ENCODE measurements around the gene JAKMIP3. TPM values are rescaled to one million over a fixed set of nuclear protein-coding genes. Genes with fewer than 3 reads are reported as not detected.

Gene JAKMIP3
- total and polyA plus RNA-seq, 9 of the 15 experiments (the other 6 are each of a cell fraction or from before 2014, with no cell fraction given) = 0.04 TPM; not detected in 8

GRCh38 chr10:132113206-132113605 is 47.5 kb downstream of the JAKMIP3 start (continued):
- TF ChIP-seq VEZF1 (CRISPR knock-in tag; IDR thresholded peaks at IDR 0.05) (no peak), ZNF134 (CRISPR knock-in tag; conservative IDR thresholded peaks at IDR 0.05) (no peak), TCF15 (CRISPR knock-in tag; IDR thresholded peaks at IDR 0.05) (no peak), ASH1L (IDR thresholded peaks at IDR 0.05; ENCODE audit: borderline replicate concordance, low read depth, partially characterized antibody) (no peak)

- Histone ChIP-seq H3K79me2 (ENCODE audit: control insufficient read depth, insufficient read depth, low read length) (no peaks in the 10 kb centered on the region), H3K9me1 (ENCODE audit: control insufficient read depth, insufficient read depth, low read length) (no peaks in the 10 kb centered on the region), H2AFZ (ENCODE audit: low read depth, low read length) (no peak overlapping the region), H4K20me1 (replicated peaks; ENCODE audit: control insufficient read depth, insufficient read depth, low read length) (no peaks in the 10 kb centered on the region), H3K4me3 (no peak overlapping the region), H3K27ac (ENCODE audit: extremely low read depth, low read depth, low read length) (no peak overlapping the region), H3K9ac (ENCODE audit: insufficient read depth in 1 of 2, low read depth in 2 of 2, low read length in 2 of 2) (no peak overlapping the region), H3K4me2 (ENCODE audit: insufficient read depth, low read length) (no peak overlapping the region), H3K4me1 (replicated peaks in 1 of 2; ENCODE audit: control insufficient read depth in 2 of 2, insufficient read depth in 2 of 2, low read length in 2 of 2) (peaks cover 0 to 4% of the 10 kb centered on the region in 2 experiments; a peak in 2 of 5 replicates), H3K9me3 (replicated peaks; ENCODE audit: control insufficient read depth, insufficient read depth, low read depth, low read length) (no peaks in the 10 kb centered on the region), H3K27me3 (ENCODE audit: control insufficient read depth in 2 of 2, insufficient read depth in 2 of 2, low read length in 2 of 2) (peaks cover 18 to 75% of the 10 kb centered on the region in 2 experiments; a peak in 3 of 5 replicates), H3K36me3 (ENCODE audit: control insufficient read depth, insufficient read depth, low read length) (no peaks in the 10 kb centered on the region)
- POLR2A ChIA-PET = no interaction called here
- BruUV-seq (replicated peaks) = no TSS peak
- WGBS (ENCODE audit: insufficient coverage, low coverage, missing lambda C conversion rate) = 0% methylated on average over 14 of the region's 14 CpGs
- no peak for ATAC-seq
- DNase-seq (ENCODE audit: extremely low read depth in 1 of 4, low spot score in 3 of 4) = no peak
- in situ Hi-C loops (cut with MboI) (no loop called here), intact Hi-C loops (cut with micrococcal nuclease) (no loop called here)
- CTCF ChIA-PET (ENCODE audit: low intra/inter-chr PET ratio) = no interaction called here
- FAIRE-seq = no peak
- TF ChIP-seq CEBPB (tag; IDR thresholded peaks at IDR 0.05) (no peak), ZNF41 (CRISPR knock-in tag; conservative IDR thresholded peaks at IDR 0.05) (no peak), ZNF12 (CRISPR knock-in tag; IDR thresholded peaks at IDR 0.05) (no peak), ZNF75A (CRISPR knock-in tag; IDR thresholded peaks at IDR 0.05) (no peak), ETS2 (tag; IDR thresholded peaks at IDR 0.05; ENCODE audit: borderline replicate concordance, poor library complexity, severe bottlenecking) (no peak), MCM3 (IDR thresholded peaks at IDR 0.05) (no peak), U2AF2 (optimal IDR thresholded peaks at IDR 0.05; ENCODE audit: low read depth, low read length) (no peak), NFIC (IDR thresholded peaks at IDR 0.05) (no peak), PHF8 (IDR thresholded peaks at IDR 0.05; ENCODE audit: borderline replicate concordance, low read length) (no peak), ZNF512 (tag; IDR thresholded peaks at IDR 0.05) (no peak), HMBOX1 (IDR thresholded peaks at IDR 0.05) (no peak), SMAD3 (CRISPR knock-in tag; conservative IDR thresholded peaks at IDR 0.05) (no peak), KAT8 (IDR thresholded peaks at IDR 0.05; ENCODE audit: low read depth) (no peak)
Measured at GRCh38 chr10:132113766-132114365, 48.1 kb downstream of the JAKMIP3 start.

Measured in K562 (cell line).